Activated CD8-positive, alpha-beta memory T cell treated with anti-CD3 and anti-CD28 coated beads, Interleukin-2, amount 50 U/mL, for 48 hours (primary cell): ENCODE data around the gene MX1.
"Not testable (repeated sequence)": the region's sequence is repeated elsewhere in the genome, so short reads cannot be mapped to it uniquely, and the experiment has no call there.

Experiments used
- DNase-seq: peaks from one replicate; pipeline ENCODE4 v3.0.0-alpha.2; 2020

Gene MX1

GRCh38 chr21:41410361-41410760 lies 15.7 kb upstream of the MX1 start:
- DNase-seq = no peak

GRCh38 chr21:41410767-41411448 lies 15.1 kb upstream of the MX1 start:
- DNase-seq = no peak

GRCh38 chr21:41411449-41412089 lies 14.5 kb upstream of the MX1 start:
- DNase-seq = no peak

- peak; percentile 8 for DNase-seq
Observed at GRCh38 chr21:41417505-41417904, 8.5 kb upstream of the MX1 start.

- DNase-seq = peak; percentile 6
Observed at GRCh38 chr21:41418393-41418792, 7.6 kb upstream of the MX1 start.

- DNase-seq = peak; percentile 28
Observed at GRCh38 chr21:41418956-41419680, 6.9 kb upstream of the MX1 start.

- DNase-seq = peak; percentile 70
Observed at GRCh38 chr21:41419921-41420862, 5.8 kb upstream of the MX1 start.

GRCh38 chr21:41420998-41421397 lies 5.0 kb upstream of the MX1 start:
- not testable (repeated sequence) for DNase-seq

- no peak for DNase-seq
Observed at GRCh38 chr21:41422546-41423304, 3.3 kb upstream of the MX1 start.

- DNase-seq = peak; percentile 37
Observed at GRCh38 chr21:41423305-41423636, 2.8 kb upstream of the MX1 start.

- DNase-seq = no peak
Observed at GRCh38 chr21:41425588-41425953, 468 bp upstream of the MX1 start.

- DNase-seq = peak; percentile 54
Observed at GRCh38 chr21:41426676-41427404, 801 bp downstream of the MX1 start.

- DNase-seq = peak; percentile 44
Observed at GRCh38 chr21:41427556-41427955, 1.5 kb downstream of the MX1 start.

- DNase-seq = peak; percentile 42
Observed at GRCh38 chr21:41428311-41428710, 2.3 kb downstream of the MX1 start.

- DNase-seq = peak; percentile 29
Observed at GRCh38 chr21:41428847-41429246, 2.8 kb downstream of the MX1 start.

- DNase-seq = peak; percentile 28
Observed at GRCh38 chr21:41429305-41429704, 3.3 kb downstream of the MX1 start.

GRCh38 chr21:41429925-41430491 lies 4.0 kb downstream of the MX1 start:
- peak; percentile 20 for DNase-seq

- peak; percentile 44 for DNase-seq
Observed at GRCh38 chr21:41431788-41432548, 5.9 kb downstream of the MX1 start.

- DNase-seq = peak; percentile 33
Observed at GRCh38 chr21:41432562-41433460, 6.8 kb downstream of the MX1 start.
